ENCODE measurements around the gene DBP.

Gene DBP

GRCh38 chr19:48609571-48610108 is 27.5 kb downstream of the DBP start:
- no peak for DNase-seq

- peak; percentile 75 for DNase-seq
These were observed 28.3 kb downstream of the DBP start for GRCh38 chr19:48608798-48609263.

GRCh38 chr19:48607359-48607755 is 29.8 kb downstream of the DBP start:
- DNase-seq, result no peak

GRCh38 chr19:48606463-48607358 is 30.5 kb downstream of the DBP start, which contains the start of gene SPACA4:
TSS of gene SPACA4 (plus strand) at chr19:48606742. CDS start at chr19:48606979, 237 bp downstream.
- DNase-seq, result no peak

GRCh38 chr19:48603850-48604249 is 33.3 kb downstream of the DBP start:
- no peak for DNase-seq

- DNase-seq, result no peak
These were observed 33.7 kb downstream of the DBP start for GRCh38 chr19:48603449-48603848.

GRCh38 chr19:48603001-48603400 is 34.2 kb downstream of the DBP start:
- no peak for DNase-seq

- DNase-seq, result no peak
These were observed 36.3 kb downstream of the DBP start for GRCh38 chr19:48600679-48601417.

- DNase-seq, result no peak
These were observed 38.0 kb downstream of the DBP start for GRCh38 chr19:48598996-48599700.

GRCh38 chr19:48596679-48597465 is 40.3 kb downstream of the DBP start:
- peak; percentile 68 for DNase-seq

GRCh38 chr19:48596237-48596636 is 40.9 kb downstream of the DBP start:
- no peak for DNase-seq

GRCh38 chr19:48595833-48596232 is 41.3 kb downstream of the DBP start:
- no peak for DNase-seq

- DNase-seq, result no peak
These were observed 42.0 kb downstream of the DBP start for GRCh38 chr19:48595171-48595570.

GRCh38 chr19:48591021-48591420 is 46.2 kb downstream of the DBP start:
- no peak for DNase-seq

GRCh38 chr19:48588670-48589401 is 48.3 kb downstream of the DBP start:
- DNase-seq, result peak; percentile 86

GRCh38 chr19:48587387-48587786 is 49.8 kb downstream of the DBP start:
- no peak for DNase-seq

- DNase-seq, result no peak
These were observed 55.0 kb downstream of the DBP start for GRCh38 chr19:48582168-48582567.

Data from CD4-positive, alpha-beta T cell treated with Interleukin-10 for 1 hour (primary cell).